ENCODE measurements around the gene UTP25. TPM values are rescaled to one million over a fixed set of nuclear protein-coding genes. Genes with fewer than 3 reads are reported as not detected.

The UTP25 gene
- total RNA-seq, 4 donors from 2014 or later = 5.7 to 7.5 (median 6.8) TPM

DNA sequence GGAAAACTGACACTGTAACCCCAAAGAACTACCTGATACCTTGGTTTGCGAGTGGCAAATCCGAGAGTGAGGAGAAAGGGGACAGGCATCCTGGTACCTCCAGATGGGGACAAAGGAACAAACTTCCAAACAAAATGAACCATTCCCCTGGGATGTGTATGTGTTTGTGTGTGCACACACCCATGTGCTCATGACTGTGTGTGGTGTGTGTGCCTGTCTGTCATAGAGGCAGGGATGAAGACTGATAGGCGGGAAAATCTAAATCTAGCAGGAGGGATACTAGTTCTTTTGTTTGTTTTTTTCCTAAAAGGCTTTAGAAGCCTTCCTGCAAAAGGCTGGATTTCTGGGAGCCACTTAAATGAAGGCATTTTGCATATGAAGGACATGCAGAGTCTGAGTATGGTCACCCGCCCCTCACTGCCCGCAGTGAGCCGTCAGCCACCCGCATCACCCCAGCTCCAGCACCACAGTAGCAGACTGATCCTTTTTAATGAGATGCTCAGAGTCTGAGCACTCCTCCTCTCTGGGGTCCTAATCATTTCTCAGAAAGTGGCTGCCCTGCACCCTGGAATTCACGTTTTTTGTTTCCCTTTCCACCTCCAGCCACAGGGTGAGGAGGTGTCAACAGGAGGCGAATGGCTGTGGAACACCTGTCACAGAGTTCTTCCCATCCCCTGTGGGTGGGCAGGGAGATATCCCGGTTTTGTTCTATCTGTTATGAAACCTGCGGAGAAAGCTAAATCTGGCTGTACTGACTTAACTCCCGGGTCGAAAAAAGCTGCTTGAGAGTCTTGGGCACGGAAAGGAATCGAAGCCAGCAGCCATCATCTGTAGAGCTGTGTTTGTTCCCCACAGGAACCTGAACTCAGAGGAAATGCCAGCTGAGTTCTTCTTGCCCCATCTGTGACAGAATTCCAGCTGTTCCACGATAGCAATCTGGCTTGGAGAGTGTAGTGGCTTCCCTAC lies 34.9 kb downstream of the UTP25 start:
- WGBS, 2 donors = 70 to 71% methylated on average over 16 of the region's 16 CpGs
- no peak for DNase-seq (ENCODE audit: low spot score in 2 of 2)
- H3K36me3 ChIP-seq = no peaks in the 10 kb centered on the region
- peaks cover 0 to 32% (median 0%) of the 10 kb centered on the region in 4 donors for H3K4me1 ChIP-seq
- TF ChIP-seq, protein P1, sequence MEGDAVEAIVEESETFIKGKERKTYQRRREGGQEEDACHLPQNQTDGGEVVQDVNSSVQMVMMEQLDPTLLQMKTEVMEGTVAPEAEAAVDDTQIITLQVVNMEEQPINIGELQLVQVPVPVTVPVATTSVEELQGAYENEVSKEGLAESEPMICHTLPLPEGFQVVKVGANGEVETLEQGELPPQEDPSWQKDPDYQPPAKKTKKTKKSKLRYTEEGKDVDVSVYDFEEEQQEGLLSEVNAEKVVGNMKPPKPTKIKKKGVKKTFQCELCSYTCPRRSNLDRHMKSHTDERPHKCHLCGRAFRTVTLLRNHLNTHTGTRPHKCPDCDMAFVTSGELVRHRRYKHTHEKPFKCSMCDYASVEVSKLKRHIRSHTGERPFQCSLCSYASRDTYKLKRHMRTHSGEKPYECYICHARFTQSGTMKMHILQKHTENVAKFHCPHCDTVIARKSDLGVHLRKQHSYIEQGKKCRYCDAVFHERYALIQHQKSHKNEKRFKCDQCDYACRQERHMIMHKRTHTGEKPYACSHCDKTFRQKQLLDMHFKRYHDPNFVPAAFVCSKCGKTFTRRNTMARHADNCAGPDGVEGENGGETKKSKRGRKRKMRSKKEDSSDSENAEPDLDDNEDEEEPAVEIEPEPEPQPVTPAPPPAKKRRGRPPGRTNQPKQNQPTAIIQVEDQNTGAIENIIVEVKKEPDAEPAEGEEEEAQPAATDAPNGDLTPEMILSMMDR (IDR thresholded peaks at IDR 0.05) = no peak
- TF ChIP-seq POLR2A (IDR thresholded peaks at IDR 0.05) (no peak), EP300 (IDR thresholded peaks at IDR 0.05) (no peak)
- no peak overlapping the region for H3K27ac ChIP-seq
- no peaks in the 10 kb centered on the region for H3K27me3 ChIP-seq
- H3K4me3 ChIP-seq = no peak overlapping the region
- peaks cover 0 to 10% (median 0%) of the 10 kb centered on the region in 4 donors for H3K9me3 ChIP-seq

DNA sequence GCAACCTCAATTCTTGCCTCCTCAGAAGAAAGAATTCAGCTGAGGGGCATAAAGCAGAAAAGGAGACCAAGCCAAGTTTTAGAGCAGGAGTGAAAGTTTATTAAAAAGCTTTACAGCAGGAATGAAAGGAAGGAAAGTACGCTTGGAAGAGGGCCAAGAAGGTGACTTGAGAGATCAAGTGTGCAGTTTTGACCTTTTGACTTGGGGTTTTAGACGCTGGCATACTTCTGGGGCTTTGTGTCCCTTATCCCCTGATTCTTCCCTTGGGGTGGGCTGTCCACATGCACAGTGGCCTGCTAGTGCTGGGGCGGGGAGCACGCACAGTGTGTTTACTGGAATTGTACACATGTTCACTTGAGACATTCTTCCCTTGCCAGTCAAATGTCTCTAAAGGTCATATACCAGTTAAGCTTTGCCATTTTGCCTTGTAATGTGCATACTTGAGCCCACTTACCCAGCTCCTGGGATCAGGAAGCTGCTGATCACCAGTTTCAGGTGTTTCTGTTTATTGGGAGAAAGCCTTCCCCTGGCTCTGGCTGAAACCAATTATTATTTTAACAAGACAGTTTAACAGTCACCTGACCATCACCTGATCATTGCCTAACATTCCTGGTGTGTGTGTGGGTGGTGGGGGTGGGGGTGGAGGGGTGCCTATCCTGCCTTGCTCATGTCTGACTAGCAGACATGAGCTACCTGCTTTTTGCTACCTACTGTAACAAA lies 36.2 kb downstream of the UTP25 start:
- Histone ChIP-seq H3K4me1 (peaks cover 0 to 37% (median 0%) of the 10 kb centered on the region in 4 donors), H3K27ac (no peak overlapping the region), H3K9me3 (peaks cover 0 to 11% (median 0%) of the 10 kb centered on the region in 4 donors), H3K4me3 (no peak overlapping the region), H3K36me3 (no peaks in the 10 kb centered on the region), H3K27me3 (no peaks in the 10 kb centered on the region)
- DNase-seq (ENCODE audit: low spot score in 2 of 2) = no peak
- WGBS, 2 donors = 44 to 48% methylated on average over 4 of the region's 4 CpGs
- no peak for TF ChIP-seq POLR2A (IDR thresholded peaks at IDR 0.05)
- TF ChIP-seq EP300 (IDR thresholded peaks at IDR 0.05) = no peak
- TF ChIP-seq, protein P1 (IDR thresholded peaks at IDR 0.05) = no peak

DNA sequence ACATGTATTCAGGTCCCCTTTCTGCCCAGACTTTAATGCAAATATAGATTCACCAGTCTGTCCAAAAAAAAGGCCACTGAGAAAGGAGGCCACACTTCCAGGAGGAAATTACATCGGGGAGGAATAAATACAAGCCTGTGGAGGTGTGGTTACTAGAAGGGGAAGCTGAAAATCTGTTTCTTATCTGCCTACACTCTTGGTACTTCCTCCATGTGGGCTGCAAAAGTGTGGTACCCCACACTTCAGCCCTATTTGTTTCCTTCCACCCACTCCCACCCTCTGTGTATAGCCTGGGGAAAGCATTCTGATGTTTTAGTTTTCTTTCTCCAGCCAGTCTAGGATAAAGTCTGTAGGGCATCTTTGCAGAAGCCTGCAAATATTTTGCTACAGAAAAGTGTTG lies 38.4 kb downstream of the UTP25 start:
- Histone ChIP-seq H3K27ac (no peak overlapping the region), H3K9me3 (peaks cover 0 to 11% (median 0%) of the 10 kb centered on the region in 4 donors), H3K36me3 (no peaks in the 10 kb centered on the region), H3K27me3 (no peaks in the 10 kb centered on the region), H3K4me3 (no peak overlapping the region), H3K4me1 (peaks cover 0 to 51% (median 3%) of the 10 kb centered on the region in 4 donors)
- WGBS, 2 donors = 44 to 62% methylated on average over 1 of the region's 1 CpG
- TF ChIP-seq POLR2A (IDR thresholded peaks at IDR 0.05) (no peak), EP300 (IDR thresholded peaks at IDR 0.05) (no peak)
- TF ChIP-seq, protein P1 (IDR thresholded peaks at IDR 0.05) = no peak
- no peak for DNase-seq (ENCODE audit: low spot score in 2 of 2)

DNA sequence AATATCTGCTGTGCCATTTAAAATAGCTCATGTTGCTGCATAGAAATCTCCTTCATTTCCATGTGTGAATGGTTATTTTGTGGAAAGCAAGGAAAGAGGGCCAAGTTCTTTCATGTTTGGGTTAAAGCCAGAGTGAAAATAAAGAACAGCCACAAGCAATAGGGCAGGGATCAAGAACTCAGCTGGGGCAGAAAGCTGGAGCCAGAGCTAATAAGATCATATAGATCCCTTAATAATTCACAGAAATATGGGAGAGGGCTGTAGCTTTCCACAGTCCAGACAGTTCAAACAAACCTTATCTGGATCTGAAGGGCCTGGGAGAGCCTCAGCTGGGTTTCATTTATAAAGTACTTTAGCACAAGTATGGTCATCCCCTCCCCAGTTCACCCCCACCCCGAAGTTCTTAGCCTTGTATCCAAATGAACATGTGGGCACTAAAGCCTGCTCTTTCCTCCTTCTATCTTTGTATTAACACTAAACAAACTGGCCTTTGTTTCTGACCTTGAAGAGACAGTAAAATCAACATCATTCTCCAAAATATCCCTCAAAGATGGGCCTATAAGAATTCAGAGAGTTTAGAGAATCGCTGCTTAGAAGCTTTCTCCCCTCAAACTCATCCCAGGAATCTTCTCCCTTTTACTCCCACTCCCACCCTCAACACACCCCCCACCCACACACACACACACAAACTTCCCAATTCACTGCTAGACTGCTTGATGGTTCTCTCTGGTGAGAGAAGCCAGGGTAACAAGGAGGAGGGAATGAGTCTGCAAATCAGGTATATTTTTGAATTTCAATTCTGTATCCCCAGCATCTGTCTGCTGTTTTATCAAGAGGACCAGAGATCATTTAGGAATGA lies 41.7 kb downstream of the UTP25 start:
- 18 to 20% methylated on average over 2 of the region's 2 CpGs for WGBS, 2 donors

More for the DNA sequence above, 41.7 kb downstream of the UTP25 start:
- peaks cover 0 to 36% (median 6%) of the 10 kb centered on the region in 4 donors for H3K4me1 ChIP-seq
- H3K36me3 ChIP-seq = no peaks in the 10 kb centered on the region
- TF ChIP-seq, protein P1 (IDR thresholded peaks at IDR 0.05) = no peak
- TF ChIP-seq EP300 (IDR thresholded peaks at IDR 0.05) = no peak
- no peak for TF ChIP-seq POLR2A (IDR thresholded peaks at IDR 0.05)
- H3K27ac ChIP-seq = peak overlapping the region; percentile 31 to 83 (median 59)
- no peak overlapping the region for H3K4me3 ChIP-seq
- H3K27me3 ChIP-seq = no peaks in the 10 kb centered on the region
- H3K9me3 ChIP-seq = peaks cover 0 to 11% (median 0%) of the 10 kb centered on the region in 4 donors
- no peak for DNase-seq (ENCODE audit: low spot score in 2 of 2)

All from tibial nerve (tissue), 4 donors.